Activated CD8-positive, alpha-beta memory T cell treated with anti-CD3 and anti-CD28 coated beads for 1 hour (primary cell): ENCODE data around the gene CTNND2.

ENCODE experiments used
- DNase-seq, 2 donors: peaks; one replicate each; pipeline ENCODE4 v3.0.0-alpha.2; 2020; ENCODE audit warnings: low read depth in 1 of 2; ENCODE audit errors: extremely low read depth in 1 of 2

Gene CTNND2

GRCh38 chr5:11527652-11528349, 376.4 kb downstream of the CTNND2 start:
- no peak for DNase-seq

- no peak for DNase-seq
These were observed 379.2 kb downstream of the CTNND2 start for GRCh38 chr5:11525020-11525419.

GRCh38 chr5:11524188-11524587, 380.1 kb downstream of the CTNND2 start:
- DNase-seq: no peak

- DNase-seq: no peak
These were observed 381.4 kb downstream of the CTNND2 start for GRCh38 chr5:11522796-11523195.

GRCh38 chr5:11520241-11520930, 383.9 kb downstream of the CTNND2 start:
- DNase-seq: no peak

- no peak for DNase-seq
These were observed 385.0 kb downstream of the CTNND2 start for GRCh38 chr5:11519236-11519635.

GRCh38 chr5:11518676-11519075, 385.6 kb downstream of the CTNND2 start:
- DNase-seq: no peak

- no peak for DNase-seq
These were observed 389.4 kb downstream of the CTNND2 start for GRCh38 chr5:11514705-11515432.

- DNase-seq: no peak
These were observed 392.4 kb downstream of the CTNND2 start for GRCh38 chr5:11511878-11512277.

- no peak for DNase-seq
These were observed 393.4 kb downstream of the CTNND2 start for GRCh38 chr5:11510889-11511288.

GRCh38 chr5:11509793-11510192, 394.5 kb downstream of the CTNND2 start:
- no peak for DNase-seq

GRCh38 chr5:11507156-11507910, 396.9 kb downstream of the CTNND2 start:
- no peak for DNase-seq

GRCh38 chr5:11504886-11505193, 399.4 kb downstream of the CTNND2 start:
- no peak for DNase-seq

- no peak for DNase-seq
These were observed 400.0 kb downstream of the CTNND2 start for GRCh38 chr5:11504065-11504885.

GRCh38 chr5:11502783-11503182, 401.5 kb downstream of the CTNND2 start:
- DNase-seq: no peak

GRCh38 chr5:11497651-11498050, 406.6 kb downstream of the CTNND2 start:
- DNase-seq: no peak

- no peak for DNase-seq
These were observed 408.0 kb downstream of the CTNND2 start for GRCh38 chr5:11496137-11496719.

GRCh38 chr5:11494340-11494739, 409.9 kb downstream of the CTNND2 start:
- DNase-seq: no peak

- DNase-seq: no peak
These were observed 412.7 kb downstream of the CTNND2 start for GRCh38 chr5:11491404-11492075.

- DNase-seq: no peak
These were observed 420.6 kb downstream of the CTNND2 start for GRCh38 chr5:11483630-11484029.
